Prostate gland (tissue), 2 donors: ENCODE results near the gene RBM5.

Experiments
- POLR2AphosphoS5 ChIP-seq: sonication (generic); formaldehyde crosslinking; IDR thresholded peaks from one replicate; pipeline ENCODE4 v1.6.1; 2017; ENCODE audit warnings: antibody characterized with exemption
- TF ChIP-seq, protein P1 (sequence below), 4 experiments: fragments of 200-600 bp in 2 of 4; fragments of 450-650 bp in 2 of 4; sonication (generic) in 2 of 4; IDR thresholded peaks; 1 replicate in 3 of 4; 2 replicates in 1 of 4; pipeline ENCODE4 v1.5.1; 2016 to 2019; ENCODE audit warnings: antibody characterized with exemption in 4 of 4, mild to moderate bottlenecking in 2 of 4, moderate library complexity in 2 of 4

DNA sequence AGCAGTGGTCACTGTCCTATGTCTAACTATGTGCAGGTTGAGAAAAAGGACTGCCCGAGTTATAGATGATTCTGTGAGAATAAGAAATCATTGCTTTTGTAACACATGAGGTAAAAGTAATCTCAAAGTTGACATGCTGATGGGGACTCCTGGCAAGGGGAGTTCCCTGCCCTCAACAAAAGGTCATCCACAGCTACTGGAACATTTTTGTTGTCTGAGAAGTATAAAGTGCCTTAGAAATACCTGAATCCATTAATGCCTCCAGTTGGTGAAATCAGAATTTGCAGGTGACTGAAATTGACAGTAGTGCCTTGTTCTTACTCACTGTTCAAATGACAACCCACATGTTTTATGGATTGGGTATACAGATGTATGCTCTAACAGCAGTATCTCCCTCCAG is 43.7 kb upstream of the RBM5 start:
- TF ChIP-seq, protein P1, sequence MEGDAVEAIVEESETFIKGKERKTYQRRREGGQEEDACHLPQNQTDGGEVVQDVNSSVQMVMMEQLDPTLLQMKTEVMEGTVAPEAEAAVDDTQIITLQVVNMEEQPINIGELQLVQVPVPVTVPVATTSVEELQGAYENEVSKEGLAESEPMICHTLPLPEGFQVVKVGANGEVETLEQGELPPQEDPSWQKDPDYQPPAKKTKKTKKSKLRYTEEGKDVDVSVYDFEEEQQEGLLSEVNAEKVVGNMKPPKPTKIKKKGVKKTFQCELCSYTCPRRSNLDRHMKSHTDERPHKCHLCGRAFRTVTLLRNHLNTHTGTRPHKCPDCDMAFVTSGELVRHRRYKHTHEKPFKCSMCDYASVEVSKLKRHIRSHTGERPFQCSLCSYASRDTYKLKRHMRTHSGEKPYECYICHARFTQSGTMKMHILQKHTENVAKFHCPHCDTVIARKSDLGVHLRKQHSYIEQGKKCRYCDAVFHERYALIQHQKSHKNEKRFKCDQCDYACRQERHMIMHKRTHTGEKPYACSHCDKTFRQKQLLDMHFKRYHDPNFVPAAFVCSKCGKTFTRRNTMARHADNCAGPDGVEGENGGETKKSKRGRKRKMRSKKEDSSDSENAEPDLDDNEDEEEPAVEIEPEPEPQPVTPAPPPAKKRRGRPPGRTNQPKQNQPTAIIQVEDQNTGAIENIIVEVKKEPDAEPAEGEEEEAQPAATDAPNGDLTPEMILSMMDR (IDR thresholded peaks at IDR 0.05) = no peak
- TF ChIP-seq POLR2AphosphoS5 = no peak
